ENCODE results near the gene CRMP1. TPM values are rescaled to one million over a fixed set of nuclear protein-coding genes. Genes with fewer than 3 reads are reported as not detected.

The CRMP1 gene
- total RNA-seq, 3 donors from 2014 or later, result 0.08 TPM; not detected in 2

DNA sequence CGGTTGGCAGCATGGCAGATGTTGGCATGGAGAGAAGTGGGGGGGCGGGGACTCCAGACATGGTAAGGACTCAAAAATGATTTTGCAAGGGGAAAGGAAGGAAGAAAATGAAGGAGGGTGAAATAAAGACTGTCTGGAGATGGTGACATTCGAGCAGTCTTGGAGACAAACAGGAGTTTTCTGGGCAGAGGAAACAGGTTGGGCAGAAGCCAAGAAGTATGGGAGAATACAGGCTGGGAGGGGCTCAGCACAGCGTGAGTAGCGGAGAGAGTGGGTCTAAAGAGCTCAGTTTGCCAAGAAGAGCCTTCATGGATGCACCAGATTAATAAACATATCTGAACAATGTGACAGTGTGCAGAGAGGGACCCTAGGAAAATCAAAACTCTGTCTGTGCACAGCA, 13.3 kb upstream of the CRMP1 start:
- H3K27me3 Mint-ChIP-seq (ENCODE audit: low read depth), result peaks cover 28% of the 10 kb centered on the region

GRCh38 chr4:5905714-5906113, 12.8 kb upstream of the CRMP1 start:
- ATAC-seq (no peak), DNase-seq (no peak)
- Mint-ChIP-seq H3K4me3 (no peak overlapping the region), H3K4me1 (ENCODE audit: low read depth) (no peaks in the 10 kb centered on the region), H3K27me3 (ENCODE audit: low read depth) (peaks cover 29% of the 10 kb centered on the region), H3K36me3 (ENCODE audit: insufficient read depth) (no peaks in the 10 kb centered on the region), H3K9me3 (peaks cover 6% of the 10 kb centered on the region)

More for the DNA sequence above, 13.3 kb upstream of the CRMP1 start:
- no peak for DNase-seq
- Mint-ChIP-seq H3K9me3 (peaks cover 6% of the 10 kb centered on the region), H3K4me1 (ENCODE audit: low read depth) (no peaks in the 10 kb centered on the region), H3K4me3 (no peak overlapping the region), H3K36me3 (ENCODE audit: insufficient read depth) (no peaks in the 10 kb centered on the region)
- ATAC-seq, result no peak

GRCh38 chr4:5900844-5901243, 8.0 kb upstream of the CRMP1 start:
- H3K36me3 Mint-ChIP-seq (ENCODE audit: insufficient read depth), result no peaks in the 10 kb centered on the region
- ATAC-seq (no peak), DNase-seq (no peak)
- no peaks in the 10 kb centered on the region for H3K4me1 Mint-ChIP-seq (ENCODE audit: low read depth)
- no peak overlapping the region for H3K4me3 Mint-ChIP-seq
- H3K9me3 Mint-ChIP-seq, result peaks cover 9% of the 10 kb centered on the region
- H3K27me3 Mint-ChIP-seq (ENCODE audit: low read depth), result peaks cover 43% of the 10 kb centered on the region

DNA sequence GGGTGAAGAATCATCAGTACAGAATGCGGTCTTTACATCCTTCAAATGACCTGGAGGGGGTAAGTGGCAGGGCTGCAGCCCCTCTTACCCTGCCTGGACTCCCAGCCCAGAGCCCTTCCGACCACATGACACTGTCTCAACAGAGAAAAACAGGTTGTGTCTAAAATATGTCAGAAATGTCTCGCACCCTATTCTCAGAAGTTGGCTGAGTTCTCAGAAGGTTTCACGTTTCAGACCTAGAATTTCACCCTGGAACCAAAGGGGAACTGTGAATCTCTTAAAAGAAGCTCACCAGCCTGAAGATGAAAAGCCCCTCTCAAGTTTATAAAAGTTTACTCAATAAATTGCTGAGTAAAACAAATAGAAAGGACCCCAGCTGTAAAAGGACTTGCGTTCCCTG, 7.0 kb upstream of the CRMP1 start:
- H3K4me1 Mint-ChIP-seq (ENCODE audit: low read depth), result no peaks in the 10 kb centered on the region
- no peak overlapping the region for H3K4me3 Mint-ChIP-seq
- H3K9me3 Mint-ChIP-seq, result peaks cover 9% of the 10 kb centered on the region
- no peak for ATAC-seq
- peaks cover 47% of the 10 kb centered on the region for H3K27me3 Mint-ChIP-seq (ENCODE audit: low read depth)
- DNase-seq, result no peak
- H3K36me3 Mint-ChIP-seq (ENCODE audit: insufficient read depth), result no peaks in the 10 kb centered on the region

DNA sequence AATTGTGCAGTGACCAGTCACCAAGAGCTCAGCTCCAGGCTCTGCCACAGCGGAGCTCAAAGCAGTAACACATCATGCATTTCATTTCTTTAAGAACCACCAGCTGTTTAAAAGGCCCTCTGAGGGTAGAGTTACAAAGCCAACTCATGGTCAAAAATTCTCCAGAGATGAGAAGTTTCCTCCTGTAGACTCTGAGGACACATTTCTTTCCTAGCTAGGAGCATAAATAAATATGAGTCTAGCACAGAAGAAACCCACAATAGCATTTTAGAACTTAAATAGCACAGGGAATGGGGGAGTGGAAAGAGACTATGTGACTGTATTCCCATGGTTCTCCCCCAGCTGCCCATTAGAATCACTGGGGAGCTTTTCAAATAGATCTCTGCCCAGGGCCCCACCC, 6.5 kb upstream of the CRMP1 start:
- H3K4me1 Mint-ChIP-seq (ENCODE audit: low read depth), result no peaks in the 10 kb centered on the region
- peaks cover 9% of the 10 kb centered on the region for H3K9me3 Mint-ChIP-seq
- ATAC-seq (no peak), DNase-seq (no peak)
- no peak overlapping the region for H3K4me3 Mint-ChIP-seq
- H3K27me3 Mint-ChIP-seq (ENCODE audit: low read depth), result peaks cover 46% of the 10 kb centered on the region
- H3K36me3 Mint-ChIP-seq (ENCODE audit: insufficient read depth), result no peaks in the 10 kb centered on the region

- H3K27me3 Mint-ChIP-seq (ENCODE audit: low read depth), result peaks cover 48% of the 10 kb centered on the region
- H3K4me1 Mint-ChIP-seq (ENCODE audit: low read depth), result no peaks in the 10 kb centered on the region
- no peak overlapping the region for H3K4me3 Mint-ChIP-seq
- H3K36me3 Mint-ChIP-seq (ENCODE audit: insufficient read depth), result no peaks in the 10 kb centered on the region
- DNase-seq (no peak), ATAC-seq (no peak)
- peaks cover 9% of the 10 kb centered on the region for H3K9me3 Mint-ChIP-seq
These were observed 4.8 kb upstream of the CRMP1 start for GRCh38 chr4:5897674-5898073.

GRCh38 chr4:5895287-5895686, 2.4 kb upstream of the CRMP1 start:
- ATAC-seq, result no peak
- Mint-ChIP-seq H3K36me3 (ENCODE audit: insufficient read depth) (no peaks in the 10 kb centered on the region), H3K27me3 (ENCODE audit: low read depth) (peaks cover 55% of the 10 kb centered on the region), H3K4me3 (no peak overlapping the region), H3K4me1 (ENCODE audit: low read depth) (no peaks in the 10 kb centered on the region), H3K9me3 (peaks cover 9% of the 10 kb centered on the region)
- no peak for DNase-seq

DNA sequence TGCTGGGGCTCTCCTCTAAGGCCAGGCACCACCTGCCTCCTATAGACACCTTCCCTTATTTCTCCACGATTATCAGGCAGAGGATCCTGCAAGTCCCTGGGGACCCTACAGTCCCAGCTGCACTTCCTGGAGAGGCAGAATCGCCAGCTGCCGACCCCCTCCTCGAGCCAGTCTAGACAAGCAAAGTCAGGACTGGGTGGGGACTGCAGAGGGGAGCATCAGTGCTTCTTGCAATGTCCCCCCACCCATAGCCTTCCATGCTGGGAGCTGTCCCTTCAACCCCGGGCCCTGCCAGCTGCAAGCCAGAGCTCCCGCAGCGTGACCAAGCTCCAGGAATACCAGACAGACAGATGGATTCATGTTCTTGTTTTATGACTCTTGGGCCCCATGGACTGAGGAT, 1.4 kb upstream of the CRMP1 start:
- no peak for DNase-seq
- H3K9me3 Mint-ChIP-seq, result peaks cover 9% of the 10 kb centered on the region
- ATAC-seq, result no peak
- H3K4me1 Mint-ChIP-seq (ENCODE audit: low read depth), result no peaks in the 10 kb centered on the region
- H3K36me3 Mint-ChIP-seq (ENCODE audit: insufficient read depth), result no peaks in the 10 kb centered on the region
- H3K4me3 Mint-ChIP-seq, result no peak overlapping the region
- H3K27me3 Mint-ChIP-seq (ENCODE audit: low read depth), result peaks cover 64% of the 10 kb centered on the region

DNA sequence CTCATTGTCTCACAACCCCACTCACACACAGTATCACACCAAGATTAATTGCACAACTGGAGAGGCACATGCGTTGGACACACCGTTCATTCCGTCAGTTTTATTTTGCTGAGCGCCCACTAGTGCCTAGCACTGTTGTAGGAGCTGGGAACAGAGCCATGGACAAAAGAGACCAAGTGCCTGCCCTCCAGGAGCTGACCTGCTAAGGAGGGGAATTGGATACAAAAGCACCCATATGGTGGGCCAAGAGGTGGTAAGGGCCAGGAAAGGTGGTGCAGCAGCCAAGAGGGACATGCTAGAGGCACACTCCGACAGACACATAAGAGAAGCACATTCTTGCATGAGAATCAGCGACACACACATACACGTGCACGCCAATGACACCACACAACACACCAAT, 705 bp upstream of the CRMP1 start:
- ATAC-seq (no peak), DNase-seq (no peak)
- Mint-ChIP-seq H3K27me3 (ENCODE audit: low read depth) (peaks cover 70% of the 10 kb centered on the region), H3K36me3 (ENCODE audit: insufficient read depth) (no peaks in the 10 kb centered on the region), H3K9me3 (peaks cover 9% of the 10 kb centered on the region), H3K4me1 (ENCODE audit: low read depth) (peaks cover 5% of the 10 kb centered on the region), H3K4me3 (no peak overlapping the region)

GRCh38 chr4:5892323-5893003, 423 bp downstream of the CRMP1 start:
- peaks cover 5% of the 10 kb centered on the region for H3K4me1 Mint-ChIP-seq (ENCODE audit: low read depth)
- no peaks in the 10 kb centered on the region for H3K36me3 Mint-ChIP-seq (ENCODE audit: insufficient read depth)
- peaks cover 61% of the 10 kb centered on the region for H3K27me3 Mint-ChIP-seq (ENCODE audit: low read depth)
- no peak for DNase-seq
- peaks cover 9% of the 10 kb centered on the region for H3K9me3 Mint-ChIP-seq
- H3K4me3 Mint-ChIP-seq, result no peak overlapping the region
- peak in 1 of 2 donors; percentile 19 for ATAC-seq

DNA sequence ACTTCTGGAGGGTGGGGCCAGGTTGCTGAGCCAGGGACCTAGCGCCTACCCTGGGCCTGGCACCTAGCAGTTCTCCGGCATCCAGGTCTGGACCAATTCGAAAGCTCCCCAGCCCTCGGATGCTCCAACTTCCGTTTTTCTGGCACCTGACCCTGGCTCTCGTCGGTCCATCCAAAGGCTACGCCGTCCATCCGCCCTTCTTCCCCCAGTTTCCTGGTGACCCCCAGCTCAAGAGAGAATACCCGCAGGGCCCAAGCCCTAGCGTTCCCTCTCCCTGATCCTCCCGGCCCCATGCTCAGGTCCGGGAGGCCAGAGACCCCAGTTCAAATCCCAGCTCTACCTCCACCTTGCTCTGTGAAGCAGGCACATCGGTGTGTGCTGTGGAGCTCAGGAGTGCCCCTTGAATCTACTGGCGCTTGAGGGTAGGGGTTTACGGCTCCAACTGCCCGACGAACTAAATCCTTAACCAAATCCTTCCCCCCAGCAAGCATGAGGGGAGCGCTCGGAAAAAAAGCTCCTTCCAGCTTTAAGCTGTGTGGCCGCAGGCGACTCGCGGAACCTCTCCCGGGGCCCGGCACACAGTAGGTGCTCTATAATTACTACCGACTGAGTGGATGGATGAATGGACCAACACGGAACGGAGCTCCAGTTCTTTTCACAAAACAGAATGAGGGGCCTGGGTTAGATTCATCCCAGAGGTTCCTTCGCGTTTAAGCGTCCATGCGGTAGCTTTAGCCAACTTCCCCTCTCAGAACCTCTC, 1.1 kb downstream of the CRMP1 start:
- Mint-ChIP-seq H3K9me3 (peaks cover 3% of the 10 kb centered on the region), H3K36me3 (ENCODE audit: insufficient read depth) (no peaks in the 10 kb centered on the region), H3K4me3 (no peak overlapping the region), H3K27me3 (ENCODE audit: low read depth) (peaks cover 66% of the 10 kb centered on the region), H3K4me1 (ENCODE audit: low read depth) (peaks cover 5% of the 10 kb centered on the region)
- ATAC-seq (no peak), DNase-seq (no peak)

GRCh38 chr4:5890063-5890727, 2.7 kb downstream of the CRMP1 start:
- H3K36me3 Mint-ChIP-seq (ENCODE audit: insufficient read depth), result no peaks in the 10 kb centered on the region
- ATAC-seq (no peak), DNase-seq (no peak)
- H3K4me1 Mint-ChIP-seq (ENCODE audit: low read depth), result peaks cover 5% of the 10 kb centered on the region
- H3K9me3 Mint-ChIP-seq, result no peaks in the 10 kb centered on the region
- peaks cover 69% of the 10 kb centered on the region for H3K27me3 Mint-ChIP-seq (ENCODE audit: low read depth)
- H3K4me3 Mint-ChIP-seq, result no peak overlapping the region

DNA sequence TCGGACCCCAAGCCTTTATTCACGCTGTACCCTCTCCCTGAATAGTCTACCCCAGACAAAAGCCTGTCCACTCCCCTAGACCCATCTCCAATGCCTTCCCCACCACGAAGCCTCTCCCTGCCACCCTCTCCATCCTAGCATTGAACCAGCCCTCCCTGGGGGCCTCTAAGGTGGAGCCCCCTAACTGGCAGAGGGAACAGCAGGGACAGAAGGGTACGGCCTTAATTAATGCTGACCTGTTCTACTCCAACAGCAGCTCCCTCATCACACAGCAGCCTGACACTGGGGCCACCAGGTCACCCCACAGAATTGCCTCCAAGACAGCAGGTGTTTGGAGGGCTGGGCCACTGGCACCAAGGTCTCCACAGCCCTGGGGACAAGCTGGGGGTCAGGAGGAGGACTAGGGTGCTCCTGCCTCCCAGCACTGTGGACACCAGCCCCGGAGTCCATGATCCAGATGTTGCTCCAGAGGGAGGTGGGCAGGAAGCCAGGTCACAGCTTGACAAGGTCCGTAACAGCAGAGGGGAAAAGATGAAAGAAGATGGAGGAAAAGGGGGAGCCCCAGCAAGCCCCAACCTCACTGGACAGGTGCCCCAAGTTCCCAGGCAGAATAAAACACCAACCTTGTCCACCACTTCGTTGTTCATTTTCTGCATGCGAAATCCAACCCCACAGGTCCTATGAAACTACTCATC, 3.7 kb downstream of the CRMP1 start:
- DNase-seq (no peak), ATAC-seq (no peak)
- Mint-ChIP-seq H3K27me3 (ENCODE audit: low read depth) (peaks cover 67% of the 10 kb centered on the region), H3K4me3 (no peak overlapping the region), H3K36me3 (ENCODE audit: insufficient read depth) (no peaks in the 10 kb centered on the region), H3K4me1 (ENCODE audit: low read depth) (peaks cover 5% of the 10 kb centered on the region), H3K9me3 (no peaks in the 10 kb centered on the region)

GRCh38 chr4:5888222-5889001, 4.5 kb downstream of the CRMP1 start:
- H3K27me3 Mint-ChIP-seq (ENCODE audit: low read depth), result peaks cover 60% of the 10 kb centered on the region
- peaks cover 5% of the 10 kb centered on the region for H3K4me1 Mint-ChIP-seq (ENCODE audit: low read depth)
- DNase-seq (no peak), ATAC-seq (no peak)
- H3K4me3 Mint-ChIP-seq, result no peak overlapping the region
- H3K36me3 Mint-ChIP-seq (ENCODE audit: insufficient read depth), result no peaks in the 10 kb centered on the region
- H3K9me3 Mint-ChIP-seq, result no peaks in the 10 kb centered on the region
